KMS-11 (cell line): Measurements from ENCODE around the gene HMG20A.

Experiments
- H2AFZ ChIP-seq: fragments of 200-600 bp; sonication (generic); 2 replicates; pipeline ENCODE4 v1.6.1; 2016; ENCODE audit warnings: antibody characterized with exemption, mixed run types, low read depth
- H3K27ac ChIP-seq: fragments of 200-600 bp; sonication (generic); 2 replicates; pipeline ENCODE4 v1.6.1; 2016; ENCODE audit warnings: mild to moderate bottlenecking, mixed run types
- H3K27me3 ChIP-seq: fragments of 200-600 bp; sonication (generic); 2 replicates; pipeline ENCODE4 v1.6.1; 2017; ENCODE audit warnings: mild to moderate bottlenecking, low read depth, mixed run types, moderate library complexity; ENCODE audit not compliant: insufficient read depth
- H3K36me3 ChIP-seq: fragments of 200-600 bp; sonication (generic); 2 replicates; pipeline ENCODE4 v1.6.1; 2017; ENCODE audit warnings: mild to moderate bottlenecking, mixed run types; ENCODE audit not compliant: insufficient read depth
- H3K4me1 ChIP-seq: fragments of 200-600 bp; sonication (generic); 2 replicates; pipeline ENCODE4 v1.6.1; 2016; ENCODE audit warnings: mild to moderate bottlenecking, low read depth, mixed run types; ENCODE audit not compliant: poor library complexity, severe bottlenecking
- H3K4me2 ChIP-seq: fragments of 200-600 bp; sonication (generic); 2 replicates; pipeline ENCODE4 v1.7.0; 2016; ENCODE audit warnings: mild to moderate bottlenecking, mixed run types
- H3K4me3 ChIP-seq: fragments of 200-600 bp; sonication (generic); IDR thresholded peaks from 2 replicates; pipeline ENCODE4 v1.6.1; 2017; ENCODE audit warnings: low read depth, low read length, mixed read lengths; ENCODE audit not compliant: insufficient read depth
- H3K79me2 ChIP-seq: fragments of 200-600 bp; sonication (generic); 2 replicates; pipeline ENCODE4 v1.6.1; 2016; ENCODE audit warnings: low read depth, mixed run types; ENCODE audit not compliant: insufficient read depth
- H3K9ac ChIP-seq: fragments of 200-600 bp; sonication (generic); 2 replicates; pipeline ENCODE4 v1.6.1; 2016; ENCODE audit warnings: mild to moderate bottlenecking, mixed run types
- H4K20me1 ChIP-seq: fragments of 200-600 bp; sonication (generic); 2 replicates; pipeline ENCODE4 v1.6.1; 2016; ENCODE audit warnings: mild to moderate bottlenecking, mixed run types; ENCODE audit not compliant: insufficient read depth
- CTCF ChIP-seq: fragments of 200-600 bp; sonication (generic); conservative IDR thresholded peaks from 2 replicates; pipeline ENCODE4 v1.6.1; 2017; ENCODE audit warnings: low read depth, mild to moderate bottlenecking, antibody characterized with exemption, low read length, moderate library complexity, mixed read lengths

The HMG20A gene

GRCh38 chr15:77527164-77527778 lies 106.6 kb downstream of the HMG20A start:
- Histone ChIP-seq H3K36me3 (no peaks in the 10 kb centered on the region), H4K20me1 (no peaks in the 10 kb centered on the region), H3K27ac (no peak overlapping the region), H3K4me2 (no peak overlapping the region), H3K9ac (no peak overlapping the region), H2AFZ (no peak overlapping the region), H3K27me3 (peaks cover 5% of the 10 kb centered on the region; the same call in 1 of the 2 replicates), H3K79me2 (no peaks in the 10 kb centered on the region), H3K4me3 (no peak overlapping the region), H3K4me1 (no peaks in the 10 kb centered on the region)
- TF ChIP-seq CTCF, result no peak

- Histone ChIP-seq H3K27ac (no peak overlapping the region), H3K4me1 (no peaks in the 10 kb centered on the region), H3K4me3 (no peak overlapping the region), H4K20me1 (no peaks in the 10 kb centered on the region), H3K27me3 (peaks cover 11% of the 10 kb centered on the region; the same call in 1 of the 2 replicates), H3K4me2 (no peak overlapping the region), H3K36me3 (no peaks in the 10 kb centered on the region), H2AFZ (no peak overlapping the region), H3K9ac (no peak overlapping the region), H3K79me2 (no peaks in the 10 kb centered on the region)
- TF ChIP-seq CTCF, result no peak
These were observed 107.1 kb downstream of the HMG20A start for GRCh38 chr15:77527831-77528231.

GRCh38 chr15:77528290-77528967 lies 107.7 kb downstream of the HMG20A start:
- Histone ChIP-seq H3K27me3 (peaks cover 14% of the 10 kb centered on the region; the same call in 1 of the 2 replicates), H3K79me2 (no peaks in the 10 kb centered on the region), H3K27ac (no peak overlapping the region), H3K36me3 (no peaks in the 10 kb centered on the region), H3K4me1 (no peaks in the 10 kb centered on the region), H4K20me1 (no peaks in the 10 kb centered on the region), H2AFZ (no peak overlapping the region), H3K4me2 (no peak overlapping the region), H3K4me3 (no peak overlapping the region), H3K9ac (no peak overlapping the region)
- no peak for TF ChIP-seq CTCF

- no peaks in the 10 kb centered on the region for H3K79me2 ChIP-seq
- no peaks in the 10 kb centered on the region for H3K4me1 ChIP-seq
- H4K20me1 ChIP-seq, result no peaks in the 10 kb centered on the region
- H2AFZ ChIP-seq, result no peak overlapping the region
- H3K27me3 ChIP-seq, result peaks cover 19% of the 10 kb centered on the region; the same call in 1 of the 2 replicates
- no peaks in the 10 kb centered on the region for H3K36me3 ChIP-seq
- no peak for TF ChIP-seq CTCF
- no peak overlapping the region for H3K4me3 ChIP-seq
- H3K9ac ChIP-seq, result no peak overlapping the region
- H3K27ac ChIP-seq, result no peak overlapping the region
- no peak overlapping the region for H3K4me2 ChIP-seq
These were observed 108.3 kb downstream of the HMG20A start for GRCh38 chr15:77528968-77529319.
